Measurements from ENCODE around the gene PLA2G4C.

The PLA2G4C gene

DNA sequence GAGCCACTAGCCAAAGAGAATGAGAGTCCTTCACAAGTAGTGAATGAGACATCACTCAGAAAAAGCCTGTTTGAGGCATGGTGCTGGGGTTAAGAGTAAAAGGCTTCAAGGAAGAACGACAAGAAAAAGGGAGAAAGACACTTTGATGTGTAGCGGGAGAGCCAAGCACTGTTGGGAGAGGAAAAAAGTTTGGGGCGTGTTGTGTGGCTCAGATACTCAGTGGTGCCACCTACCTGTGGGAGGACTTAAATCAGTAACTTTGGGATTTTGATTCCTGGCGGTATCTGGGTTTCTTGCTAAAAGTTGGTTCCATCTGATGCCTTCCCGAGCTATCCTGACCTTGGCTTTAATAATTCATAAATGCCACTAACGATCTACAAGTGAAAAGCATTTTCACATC lies 103.9 kb downstream of the PLA2G4C start:
- ChIA-PET CTCF (no interaction called here), POLR2A (ENCODE audit: low non-redundant PET) (no interaction called here)
- no peak for DNase-seq (ENCODE audit: low spot score)
- H3K27ac ChIP-seq: no peak overlapping the region
- TF ChIP-seq, protein P1, sequence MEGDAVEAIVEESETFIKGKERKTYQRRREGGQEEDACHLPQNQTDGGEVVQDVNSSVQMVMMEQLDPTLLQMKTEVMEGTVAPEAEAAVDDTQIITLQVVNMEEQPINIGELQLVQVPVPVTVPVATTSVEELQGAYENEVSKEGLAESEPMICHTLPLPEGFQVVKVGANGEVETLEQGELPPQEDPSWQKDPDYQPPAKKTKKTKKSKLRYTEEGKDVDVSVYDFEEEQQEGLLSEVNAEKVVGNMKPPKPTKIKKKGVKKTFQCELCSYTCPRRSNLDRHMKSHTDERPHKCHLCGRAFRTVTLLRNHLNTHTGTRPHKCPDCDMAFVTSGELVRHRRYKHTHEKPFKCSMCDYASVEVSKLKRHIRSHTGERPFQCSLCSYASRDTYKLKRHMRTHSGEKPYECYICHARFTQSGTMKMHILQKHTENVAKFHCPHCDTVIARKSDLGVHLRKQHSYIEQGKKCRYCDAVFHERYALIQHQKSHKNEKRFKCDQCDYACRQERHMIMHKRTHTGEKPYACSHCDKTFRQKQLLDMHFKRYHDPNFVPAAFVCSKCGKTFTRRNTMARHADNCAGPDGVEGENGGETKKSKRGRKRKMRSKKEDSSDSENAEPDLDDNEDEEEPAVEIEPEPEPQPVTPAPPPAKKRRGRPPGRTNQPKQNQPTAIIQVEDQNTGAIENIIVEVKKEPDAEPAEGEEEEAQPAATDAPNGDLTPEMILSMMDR (conservative IDR thresholded peaks at IDR 0.05; ENCODE audit: low read depth): no peak

DNA sequence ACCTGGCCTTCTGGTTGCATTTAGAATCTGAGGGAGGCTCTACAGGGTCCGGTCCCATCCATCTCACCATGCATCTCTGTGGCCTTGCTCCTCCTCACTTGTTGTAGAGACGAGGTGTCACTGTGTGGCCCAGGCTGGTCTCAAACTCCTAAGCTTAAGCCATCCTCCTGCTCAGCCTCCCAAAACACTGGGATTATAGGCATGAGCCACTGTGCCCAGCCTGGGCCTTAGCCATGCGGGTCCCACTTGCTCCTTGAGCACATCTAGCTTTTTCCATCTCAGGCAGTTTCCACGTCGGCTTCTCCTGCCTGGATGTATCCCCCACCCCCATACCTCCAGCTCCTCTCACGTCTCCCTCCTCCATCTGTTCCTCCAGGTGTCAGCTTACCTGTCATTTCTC lies 106.4 kb downstream of the PLA2G4C start:
- DNase-seq (ENCODE audit: low spot score): no peak
- no peak overlapping the region for H3K27ac ChIP-seq
- ChIA-PET CTCF (no interaction called here), POLR2A (ENCODE audit: low non-redundant PET) (no interaction called here)
- TF ChIP-seq, protein P1 (conservative IDR thresholded peaks at IDR 0.05; ENCODE audit: low read depth): no peak

DNA sequence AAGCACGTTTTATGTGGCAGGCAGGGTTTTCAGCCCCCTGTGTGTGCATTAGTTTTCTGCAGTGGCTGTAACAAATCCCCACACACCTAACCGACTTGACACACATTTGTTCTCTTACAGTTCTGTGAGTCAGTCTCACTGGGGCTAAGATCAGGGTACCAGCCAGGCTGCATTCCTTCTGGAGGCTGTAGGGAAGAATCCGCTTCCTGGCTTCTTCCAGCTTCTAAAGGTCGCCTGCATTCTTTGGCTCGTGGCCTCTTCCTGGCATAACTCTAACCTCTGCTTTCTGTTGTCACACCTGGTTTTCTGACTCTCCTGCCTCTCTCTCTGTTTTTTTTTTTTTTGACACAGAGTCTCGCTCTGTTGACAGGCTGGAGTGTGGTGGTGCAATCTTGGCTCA lies 109.8 kb downstream of the PLA2G4C start:
- CTCF ChIA-PET: no interaction called here
- POLR2A ChIA-PET (ENCODE audit: low non-redundant PET): no interaction called here
- TF ChIP-seq, protein P1 (conservative IDR thresholded peaks at IDR 0.05; ENCODE audit: low read depth): no peak
- no peak overlapping the region for H3K27ac ChIP-seq
- DNase-seq (ENCODE audit: low spot score): no peak

DNA sequence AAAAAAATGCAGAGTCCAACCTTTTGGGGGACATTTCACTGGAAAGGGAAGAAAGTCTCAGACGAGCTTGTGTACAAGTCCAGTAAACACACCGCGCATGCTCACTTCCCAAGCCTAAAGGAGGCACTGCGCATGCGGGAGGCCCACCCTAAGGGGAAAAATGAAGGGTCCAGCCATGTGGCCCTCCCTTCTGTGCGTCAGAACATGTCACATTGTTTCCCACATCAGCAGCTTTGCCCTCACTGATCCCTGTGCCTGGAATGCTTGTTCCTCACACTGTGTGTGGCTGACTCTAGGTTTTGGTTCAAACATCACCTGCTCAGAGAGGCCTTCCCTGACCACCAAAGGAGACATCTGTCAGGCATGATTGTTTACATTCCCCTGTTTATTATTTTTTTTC lies 111.8 kb downstream of the PLA2G4C start:
- ChIA-PET CTCF (interaction anchor here (0.6 kb wide), 1 partner anchor 152 kb away, joined by 3 read pairs; no protein-coding TSS in a partner anchor), POLR2A (ENCODE audit: low non-redundant PET) (no interaction called here)
- no peak for DNase-seq (ENCODE audit: low spot score)
- TF ChIP-seq, protein P1 (conservative IDR thresholded peaks at IDR 0.05; ENCODE audit: low read depth): no peak
- H3K27ac ChIP-seq: no peak overlapping the region

All from RWPE1 (cell line).